Measurements from ENCODE around the gene ROPN1B.
"Not testable (repeated sequence)": the region's sequence is repeated elsewhere in the genome, so short reads cannot be mapped to it uniquely, and the experiment has no call there.

GRCh38 chr3:125925727-125926126 lies 43.3 kb upstream of the ROPN1B start:
- TF ChIP-seq CTCF (conservative IDR thresholded peaks at IDR 0.05; ENCODE audit: low read depth in 2 of 2); EZH2phosphoT487 (IDR thresholded peaks at IDR 0.05; ENCODE audit: unreplicated experiment); POLR2AphosphoS5 (IDR thresholded peaks at IDR 0.05; ENCODE audit: low read depth); EZH2 (IDR thresholded peaks at IDR 0.05; ENCODE audit: low read depth, unreplicated experiment); REST (IDR thresholded peaks at IDR 0.05; ENCODE audit: unreplicated experiment); ZNF331 (CRISPR knock-in tag; IDR thresholded peaks at IDR 0.05; ENCODE audit: low read depth); CREB1 (CRISPR knock-in tag; IDR thresholded peaks at IDR 0.05; ENCODE audit: low read depth); ZNF114 (CRISPR knock-in tag; IDR thresholded peaks at IDR 0.05); NANOG (IDR thresholded peaks at IDR 0.05; ENCODE audit: borderline replicate concordance); JUNB (IDR thresholded peaks at IDR 0.05; ENCODE audit: unreplicated experiment): not testable (repeated sequence)
- TF ChIP-seq, protein P1, sequence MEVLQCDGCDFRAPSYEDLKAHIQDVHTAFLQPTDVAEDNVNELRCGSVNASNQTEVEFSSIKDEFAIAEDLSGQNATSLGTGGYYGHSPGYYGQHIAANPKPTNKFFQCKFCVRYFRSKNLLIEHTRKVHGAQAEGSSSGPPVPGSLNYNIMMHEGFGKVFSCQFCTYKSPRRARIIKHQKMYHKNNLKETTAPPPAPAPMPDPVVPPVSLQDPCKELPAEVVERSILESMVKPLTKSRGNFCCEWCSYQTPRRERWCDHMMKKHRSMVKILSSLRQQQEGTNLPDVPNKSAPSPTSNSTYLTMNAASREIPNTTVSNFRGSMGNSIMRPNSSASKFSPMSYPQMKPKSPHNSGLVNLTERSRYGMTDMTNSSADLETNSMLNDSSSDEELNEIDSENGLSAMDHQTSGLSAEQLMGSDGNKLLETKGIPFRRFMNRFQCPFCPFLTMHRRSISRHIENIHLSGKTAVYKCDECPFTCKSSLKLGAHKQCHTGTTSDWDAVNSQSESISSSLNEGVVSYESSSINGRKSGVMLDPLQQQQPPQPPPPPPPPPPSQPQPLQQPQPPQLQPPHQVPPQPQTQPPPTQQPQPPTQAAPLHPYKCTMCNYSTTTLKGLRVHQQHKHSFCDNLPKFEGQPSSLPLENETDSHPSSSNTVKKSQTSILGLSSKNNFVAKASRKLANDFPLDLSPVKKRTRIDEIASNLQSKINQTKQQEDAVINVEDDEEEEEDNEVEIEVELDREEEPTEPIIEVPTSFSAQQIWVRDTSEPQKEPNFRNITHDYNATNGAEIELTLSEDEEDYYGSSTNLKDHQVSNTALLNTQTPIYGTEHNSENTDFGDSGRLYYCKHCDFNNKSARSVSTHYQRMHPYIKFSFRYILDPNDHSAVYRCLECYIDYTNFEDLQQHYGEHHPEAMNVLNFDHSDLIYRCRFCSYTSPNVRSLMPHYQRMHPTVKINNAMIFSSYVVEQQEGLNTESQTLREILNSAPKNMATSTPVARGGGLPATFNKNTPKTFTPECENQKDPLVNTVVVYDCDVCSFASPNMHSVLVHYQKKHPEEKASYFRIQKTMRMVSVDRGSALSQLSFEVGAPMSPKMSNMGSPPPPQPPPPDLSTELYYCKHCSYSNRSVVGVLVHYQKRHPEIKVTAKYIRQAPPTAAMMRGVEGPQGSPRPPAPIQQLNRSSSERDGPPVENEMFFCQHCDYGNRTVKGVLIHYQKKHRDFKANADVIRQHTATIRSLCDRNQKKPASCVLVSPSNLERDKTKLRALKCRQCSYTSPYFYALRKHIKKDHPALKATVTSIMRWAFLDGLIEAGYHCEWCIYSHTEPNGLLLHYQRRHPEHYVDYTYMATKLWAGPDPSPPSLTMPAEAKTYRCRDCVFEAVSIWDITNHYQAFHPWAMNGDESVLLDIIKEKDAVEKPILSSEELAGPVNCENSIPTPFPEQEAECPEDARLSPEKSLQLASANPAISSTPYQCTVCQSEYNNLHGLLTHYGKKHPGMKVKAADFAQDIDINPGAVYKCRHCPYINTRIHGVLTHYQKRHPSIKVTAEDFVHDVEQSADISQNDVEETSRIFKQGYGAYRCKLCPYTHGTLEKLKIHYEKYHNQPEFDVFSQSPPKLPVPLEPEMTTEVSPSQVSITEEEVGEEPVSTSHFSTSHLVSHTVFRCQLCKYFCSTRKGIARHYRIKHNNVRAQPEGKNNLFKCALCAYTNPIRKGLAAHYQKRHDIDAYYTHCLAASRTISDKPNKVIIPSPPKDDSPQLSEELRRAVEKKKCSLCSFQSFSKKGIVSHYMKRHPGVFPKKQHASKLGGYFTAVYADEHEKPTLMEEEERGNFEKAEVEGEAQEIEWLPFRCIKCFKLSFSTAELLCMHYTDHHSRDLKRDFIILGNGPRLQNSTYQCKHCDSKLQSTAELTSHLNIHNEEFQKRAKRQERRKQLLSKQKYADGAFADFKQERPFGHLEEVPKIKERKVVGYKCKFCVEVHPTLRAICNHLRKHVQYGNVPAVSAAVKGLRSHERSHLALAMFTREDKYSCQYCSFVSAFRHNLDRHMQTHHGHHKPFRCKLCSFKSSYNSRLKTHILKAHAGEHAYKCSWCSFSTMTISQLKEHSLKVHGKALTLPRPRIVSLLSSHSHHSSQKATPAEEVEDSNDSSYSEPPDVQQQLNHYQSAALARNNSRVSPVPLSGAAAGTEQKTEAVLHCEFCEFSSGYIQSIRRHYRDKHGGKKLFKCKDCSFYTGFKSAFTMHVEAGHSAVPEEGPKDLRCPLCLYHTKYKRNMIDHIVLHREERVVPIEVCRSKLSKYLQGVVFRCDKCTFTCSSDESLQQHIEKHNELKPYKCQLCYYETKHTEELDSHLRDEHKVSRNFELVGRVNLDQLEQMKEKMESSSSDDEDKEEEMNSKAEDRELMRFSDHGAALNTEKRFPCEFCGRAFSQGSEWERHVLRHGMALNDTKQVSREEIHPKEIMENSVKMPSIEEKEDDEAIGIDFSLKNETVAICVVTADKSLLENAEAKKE (CRISPR knock-in tag; IDR thresholded peaks at IDR 0.05): not testable (repeated sequence)

Data from GM23338 (cell line).